ENCODE results near the gene ATP6AP2. TPM values are rescaled to one million over a fixed set of nuclear protein-coding genes. Genes with fewer than 3 reads are reported as not detected.

The ATP6AP2 gene
- total and polyA plus RNA-seq, 2 of the 4 experiments (the other 2 are of a cell fraction) = 76.2 to 175 TPM

GRCh38 chrX:40622479-40623138, 41.8 kb downstream of the ATP6AP2 start:
- ATAC-seq (ENCODE audit: low read depth) (no peak), DNase-seq (no peak)
- H3K56ac ChIP-seq (ENCODE audit: extremely low read depth, insufficient read depth, low read length) = no peak overlapping the region
- no peaks in the 10 kb centered on the region for H3K9me1 ChIP-seq (ENCODE audit: insufficient read depth, low read length)
- H3K4me1 ChIP-seq (ENCODE audit: control insufficient read depth, insufficient read depth, low read length) = no peaks in the 10 kb centered on the region
- intact Hi-C loops (cut with micrococcal nuclease) (no loop called here), dilution Hi-C loops (cut with HindIII; ENCODE audit: low sequenced_read_pairs, unreplicated experiment) (no loop called here), in situ Hi-C loops (cut with MboI; ENCODE audit: low sequenced_read_pairs) (no loop called here)
- no peak overlapping the region for H2BK5ac ChIP-seq (ENCODE audit: low read depth, low read length, poor library complexity, severe bottlenecking)
- H3K27ac ChIP-seq (ENCODE audit: insufficient read depth, low read length) = no peak overlapping the region
- no peak overlapping the region for H4K5ac ChIP-seq (ENCODE audit: low read depth, low read length)
- H3K9ac ChIP-seq (ENCODE audit: low read depth, low read length) = no peak overlapping the region
- H2AK9ac ChIP-seq (replicated peaks; ENCODE audit: low read depth, low read length, poor library complexity) = no peak overlapping the region
- no peak overlapping the region for H3K4me2 ChIP-seq (ENCODE audit: low read depth, low read length)
- no peak overlapping the region for H4K8ac ChIP-seq (ENCODE audit: low read depth in 2 of 2, low read length in 2 of 2)
- no peak overlapping the region for H3K18ac ChIP-seq (ENCODE audit: low read depth, low read length)
- H2BK15ac ChIP-seq (ENCODE audit: low read depth, low read length) = no peak overlapping the region
- peaks cover 2% of the 10 kb centered on the region; the same call in 1 of the 2 replicates for H3K9me3 ChIP-seq (ENCODE audit: control insufficient read depth, insufficient read depth, low read length)
- no peaks in the 10 kb centered on the region for H3K79me1 ChIP-seq (ENCODE audit: low read depth in 1 of 2, low read length in 2 of 2)
- TF ChIP-seq RFX5 (IDR thresholded peaks at IDR 0.05; ENCODE audit: low read depth, low read length) (no peak), CHD1 (IDR thresholded peaks at IDR 0.05; ENCODE audit: low read depth, low read length) (no peak), BHLHE40 (IDR thresholded peaks at IDR 0.05; ENCODE audit: low read depth, low read length) (no peak), SMC3 (IDR thresholded peaks at IDR 0.05; ENCODE audit: low read depth, low read length) (no peak), CTCF (conservative IDR thresholded peaks at IDR 0.05; ENCODE audit: low read depth, low read length) (no peak), RAD21 (IDR thresholded peaks at IDR 0.05; ENCODE audit: low read length) (no peak), USF2 (IDR thresholded peaks at IDR 0.05; ENCODE audit: low read depth, low read length) (no peak), MAFK (IDR thresholded peaks at IDR 0.05; ENCODE audit: low read depth, low read length) (no peak), CEBPB (IDR thresholded peaks at IDR 0.05; ENCODE audit: low read depth, low read length) (no peak), MAZ (IDR thresholded peaks at IDR 0.05; ENCODE audit: borderline replicate concordance, low read depth, low read length) (no peak), RCOR1 (IDR thresholded peaks at IDR 0.05; ENCODE audit: insufficient replicate concordance, low read length) (no peak), POLR2A (IDR thresholded peaks at IDR 0.05; ENCODE audit: low read depth, low read length) (no peak), MXI1 (IDR thresholded peaks at IDR 0.05; ENCODE audit: borderline replicate concordance, low read depth, low read length) (no peak)
- H3K36me3 ChIP-seq (ENCODE audit: control insufficient read depth, insufficient read depth, low read length) = peaks cover 3% of the 10 kb centered on the region; the same call in 1 of the 2 replicates
- no peaks in the 10 kb centered on the region for H4K20me1 ChIP-seq (ENCODE audit: insufficient read depth, low read length)
- H3K23ac ChIP-seq (ENCODE audit: low read depth, low read length) = no peak overlapping the region
- H3K4me3 ChIP-seq (ENCODE audit: insufficient read depth, low read depth, low read length) = no peak overlapping the region
- no peak overlapping the region for H3K4ac ChIP-seq (ENCODE audit: low read depth, low read length)
- H4K91ac ChIP-seq (ENCODE audit: insufficient read depth, low read depth, low read length) = no peak overlapping the region
- WGBS, 2 experiments (ENCODE audit: extremely low coverage in 2 of 2, insufficient read length in 1 of 2) = 61% methylated on average over 12 of the region's 18 CpGs; no CpG with 5 or more reads in 1 of the 2 experiments
- ChIA-PET CTCF (interaction anchor here (1.3 kb wide), 1 partner anchor 29 kb away, joined by 4 read pairs; no protein-coding TSS in a partner anchor), POLR2A (ENCODE audit: unreplicated experiment) (no interaction called here)
- H3K27me3 ChIP-seq (ENCODE audit: control insufficient read depth, insufficient read depth, low read length) = peaks cover 3% of the 10 kb centered on the region
- H2AK5ac ChIP-seq (ENCODE audit: low read depth, low read length) = no peak overlapping the region
- H3K14ac ChIP-seq (replicated peaks; ENCODE audit: low read depth, low read length) = no peak overlapping the region
- H2AFZ ChIP-seq (replicated peaks; ENCODE audit: low read length, poor library complexity) = peak overlapping the region; percentile 63
- BruUV-seq (replicated peaks) = no TSS peak
- no peak overlapping the region for H2BK120ac ChIP-seq (ENCODE audit: low read depth, low read length)
- H2BK20ac ChIP-seq (ENCODE audit: low read depth, low read length) = no peak overlapping the region

Data from IMR-90 (cell line).